Posterior cingulate gyrus (tissue), 11 donors: Measurements from ENCODE around the gene CTSL.
A peak's percentile ranks its signal among the peaks of the same experiment; 100 is the strongest.
"Not testable (repeated sequence)": the region's sequence is repeated elsewhere in the genome, so short reads cannot be mapped to it uniquely, and the experiment has no call there.

Source experiments
- DNase-seq, 10 donors: peaks; one replicate each; pipeline versions ENCODE4 v3.0.0 to v3.0.0-alpha.2; 2020 to 2021; ENCODE audit warnings: mixed read lengths in 3 of 10
- intact Hi-C: fragments of 100-400 bp; cut with DNase I; formaldehyde crosslinking; loops from one replicate; pipeline ENCODE4 v1.15.1; 2023

CTSL gene

GRCh38 chr9:87717456-87717855 is 8.5 kb upstream of the CTSL start:
- DNase-seq = no peak
- intact Hi-C loops = no loop called here

GRCh38 chr9:87718231-87718630 is 7.7 kb upstream of the CTSL start:
- no peak for DNase-seq
- intact Hi-C loops = no loop called here

- DNase-seq = no peak
- intact Hi-C loops = no loop called here
Observed at GRCh38 chr9:87718852-87719612, 6.9 kb upstream of the CTSL start.

- intact Hi-C loops = no loop called here
Observed at GRCh38 chr9:87720173-87720572, 5.7 kb upstream of the CTSL start.

GRCh38 chr9:87722393-87723088 is 3.4 kb upstream of the CTSL start:
- intact Hi-C loops = no loop called here
- no peak for DNase-seq

More at GRCh38 chr9:87720173-87720572, 5.7 kb upstream of the CTSL start:
- no peak for DNase-seq

GRCh38 chr9:87725356-87725899 is 491 bp upstream of the CTSL start:
- DNase-seq = peak in 8 of 10 donors; percentile 42 to 93 (median 65)

GRCh38 chr9:87729246-87729645 is 3.3 kb downstream of the CTSL start:
- DNase-seq = no peak
- intact Hi-C loops = loop anchor here (5.0 kb wide), 2 partner anchors 243 to 782 kb away; partner anchors contain the start of genes CDK20 and GAS1

More at GRCh38 chr9:87725356-87725899, 491 bp upstream of the CTSL start:
- intact Hi-C loops = loop anchor here (5.0 kb wide), 2 partner anchors 247 to 778 kb away; partner anchors contain the start of genes CDK20 and GAS1

- no peak for DNase-seq
- intact Hi-C loops = no loop called here
Observed at GRCh38 chr9:87731321-87731720, 5.4 kb downstream of the CTSL start.

- DNase-seq = no peak
- intact Hi-C loops = no loop called here
Observed at GRCh38 chr9:87732344-87732743, 6.4 kb downstream of the CTSL start.

GRCh38 chr9:87732756-87733155 is 6.8 kb downstream of the CTSL start:
- intact Hi-C loops = no loop called here
- DNase-seq = no peak

GRCh38 chr9:87733273-87734052 is 7.5 kb downstream of the CTSL start:
- intact Hi-C loops = no loop called here
- DNase-seq = no peak

- no peak for DNase-seq
- intact Hi-C loops = no loop called here
Observed at GRCh38 chr9:87734106-87734505, 8.2 kb downstream of the CTSL start.

- no peak for DNase-seq
- intact Hi-C loops = no loop called here
Observed at GRCh38 chr9:87739546-87739945, 13.6 kb downstream of the CTSL start.

- intact Hi-C loops = no loop called here
- DNase-seq = no peak
Observed at GRCh38 chr9:87740209-87740608, 14.3 kb downstream of the CTSL start.

GRCh38 chr9:87741326-87741725 is 15.4 kb downstream of the CTSL start:
- no peak for DNase-seq
- intact Hi-C loops = no loop called here

- DNase-seq = no peak
- intact Hi-C loops = no loop called here
Observed at GRCh38 chr9:87741891-87742290, 16.0 kb downstream of the CTSL start.

- intact Hi-C loops = no loop called here
- DNase-seq = no peak
Observed at GRCh38 chr9:87742813-87743428, 17.0 kb downstream of the CTSL start.

- intact Hi-C loops = not testable (repeated sequence)
Observed at GRCh38 chr9:87744247-87744646, 18.3 kb downstream of the CTSL start.

GRCh38 chr9:87746186-87746585 is 20.3 kb downstream of the CTSL start:
- DNase-seq = no peak
- intact Hi-C loops = no loop called here

More at GRCh38 chr9:87744247-87744646, 18.3 kb downstream of the CTSL start:
- not testable (repeated sequence) for DNase-seq

- no peak for DNase-seq
- intact Hi-C loops = no loop called here
Observed at GRCh38 chr9:87748881-87749280, 23.0 kb downstream of the CTSL start.
